ENCODE measurements around the gene TREML1.

The TREML1 gene

GRCh38 chr6:41177287-41177686 lies 23.1 kb upstream of the TREML1 start:
- DNase-seq: no peak

DNA sequence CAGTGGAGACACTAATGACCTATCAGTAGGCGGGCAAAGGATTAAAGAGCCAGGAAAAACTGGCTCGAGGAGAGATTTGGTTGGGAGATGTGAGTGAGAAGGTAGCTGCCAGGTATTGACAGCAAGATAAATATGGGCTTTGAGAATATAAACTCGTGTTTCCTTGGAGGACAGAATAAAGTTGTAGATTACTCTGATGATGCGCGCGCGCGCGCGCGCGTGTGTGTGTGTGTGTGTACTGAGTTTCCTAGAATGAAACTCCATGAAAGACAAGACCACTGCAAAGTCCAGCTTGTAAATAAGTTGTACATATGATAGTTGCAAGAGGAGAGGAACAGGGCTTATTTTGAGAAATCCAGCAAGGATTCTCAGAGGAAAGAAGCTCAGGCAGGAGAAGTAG lies 22.0 kb upstream of the TREML1 start:
- no peak for DNase-seq

DNA sequence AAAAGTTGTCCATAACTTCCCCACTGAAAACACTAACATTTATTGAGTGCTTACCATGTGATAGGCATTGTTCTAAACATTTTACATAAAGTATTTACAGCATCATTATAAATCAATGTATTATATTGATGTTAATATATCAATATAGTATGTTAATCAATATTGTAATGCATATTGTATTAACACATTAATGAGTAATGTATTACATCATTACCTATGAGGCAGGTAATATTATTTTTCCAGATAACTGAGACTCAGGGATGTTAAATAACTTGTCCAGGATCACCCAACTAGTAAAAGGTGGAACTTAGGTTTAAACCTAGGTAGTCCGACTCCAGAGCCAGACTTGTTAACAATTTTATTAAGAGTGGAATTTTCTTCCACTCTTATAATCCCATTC lies 20.9 kb upstream of the TREML1 start:
- DNase-seq: no peak

- DNase-seq: no peak
Observed at GRCh38 chr6:41174610-41175009, 20.5 kb upstream of the TREML1 start.

- no peak for DNase-seq
Observed at GRCh38 chr6:41171908-41172307, 17.8 kb upstream of the TREML1 start.

DNA sequence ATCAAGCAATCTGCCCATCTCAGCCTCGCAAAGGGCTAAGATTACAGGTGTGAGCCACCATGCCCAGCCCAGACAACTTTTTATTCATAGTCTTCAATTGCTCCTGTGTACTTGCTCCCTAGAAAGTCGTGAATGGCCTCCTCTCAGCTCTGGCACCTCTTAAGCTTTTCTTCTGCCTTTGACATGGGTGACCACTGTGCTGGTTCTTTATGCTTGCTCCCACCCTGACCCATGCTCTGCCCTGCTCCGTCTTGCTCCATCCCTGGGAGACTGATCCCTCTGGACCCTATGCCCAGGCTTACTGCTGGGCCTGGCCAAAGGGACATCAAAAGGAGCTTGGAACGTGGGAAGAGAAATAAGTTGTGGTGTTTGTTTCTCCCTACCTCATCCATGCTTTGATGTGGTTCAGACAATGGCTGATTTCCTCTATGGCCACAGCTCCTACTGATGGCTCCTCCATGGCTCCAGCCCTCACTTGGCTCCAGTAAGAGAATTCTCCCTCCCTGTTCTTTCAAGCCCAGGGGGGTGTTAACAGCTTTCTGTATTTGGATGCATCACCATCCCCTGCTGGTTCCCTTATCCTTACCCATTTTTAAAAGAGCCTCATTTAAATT lies 16.5 kb upstream of the TREML1 start:
- no peak for DNase-seq

GRCh38 chr6:41167173-41167963 lies 13.2 kb upstream of the TREML1 start:
- no peak for DNase-seq

DNA sequence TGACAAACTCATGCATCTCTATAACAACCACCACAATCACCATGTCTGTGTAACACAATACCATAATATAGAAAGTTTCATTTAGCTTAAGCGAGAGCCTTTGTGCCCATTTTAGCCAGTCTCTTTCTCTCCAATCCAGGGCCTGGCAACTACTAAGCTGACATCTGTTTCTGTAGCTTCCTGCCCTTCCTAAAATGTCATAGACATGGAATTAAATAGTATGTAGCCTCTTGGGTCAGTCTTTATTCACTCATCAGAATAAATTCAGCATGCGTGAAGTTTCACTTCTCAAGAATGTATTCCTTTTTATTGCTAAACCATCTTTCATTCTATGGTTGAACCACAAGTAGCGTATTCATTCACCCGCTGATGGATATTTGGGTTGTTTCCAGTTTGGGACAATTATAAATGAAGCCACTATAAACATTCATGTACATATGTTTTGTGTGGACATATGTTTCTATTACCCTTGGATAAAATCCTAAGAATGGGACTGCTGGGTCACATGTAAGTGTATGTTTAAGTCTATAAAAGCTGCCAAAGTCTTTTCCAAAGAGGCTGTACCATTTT lies 10.5 kb upstream of the TREML1 start:
- DNase-seq: no peak

DNA sequence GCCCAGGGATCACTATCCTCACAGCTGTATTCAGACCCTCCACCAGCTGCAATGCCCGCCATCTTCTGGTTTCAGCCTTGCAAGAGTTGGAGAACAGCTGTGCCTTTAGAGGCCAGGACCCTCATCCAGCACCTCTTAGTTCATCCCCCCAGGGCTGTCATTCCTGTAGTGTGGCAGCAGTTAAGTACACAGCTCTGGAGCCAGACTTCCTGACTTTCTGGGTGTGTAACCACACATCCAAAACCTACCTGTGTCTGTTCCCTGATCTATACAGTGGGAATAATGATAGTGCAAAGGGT lies 9.2 kb upstream of the TREML1 start:
- DNase-seq: no peak

GRCh38 chr6:41162687-41163418 lies 8.7 kb upstream of the TREML1 start, which contains the start of gene TREM2:
Gene TREM2, minus strand, starts transcription at chr6:41163116. Its CDS starts 34 bp downstream, at chr6:41163082.
- DNase-seq: no peak

- DNase-seq: no peak
Observed at GRCh38 chr6:41161851-41162552, 7.9 kb upstream of the TREML1 start.

DNA sequence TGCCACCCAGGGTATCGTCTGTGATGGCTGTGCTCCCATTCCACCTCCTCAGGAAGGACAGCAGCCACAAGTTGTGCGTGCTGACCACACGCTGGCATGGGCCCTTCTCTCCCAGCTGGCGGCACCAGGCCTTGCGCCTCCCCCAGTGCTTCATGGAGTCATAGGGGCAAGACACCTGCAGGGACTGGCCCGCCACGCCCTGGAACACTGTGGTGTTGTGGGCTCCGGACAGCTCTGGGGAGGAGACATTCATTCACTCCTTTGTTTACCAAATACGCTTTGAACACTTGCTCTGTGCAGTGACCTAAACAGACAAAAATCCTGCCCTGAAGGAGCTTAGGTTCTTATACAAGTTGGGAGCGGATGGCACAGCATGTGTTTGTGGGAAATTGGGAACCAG lies 7.2 kb upstream of the TREML1 start:
- DNase-seq: no peak

DNA sequence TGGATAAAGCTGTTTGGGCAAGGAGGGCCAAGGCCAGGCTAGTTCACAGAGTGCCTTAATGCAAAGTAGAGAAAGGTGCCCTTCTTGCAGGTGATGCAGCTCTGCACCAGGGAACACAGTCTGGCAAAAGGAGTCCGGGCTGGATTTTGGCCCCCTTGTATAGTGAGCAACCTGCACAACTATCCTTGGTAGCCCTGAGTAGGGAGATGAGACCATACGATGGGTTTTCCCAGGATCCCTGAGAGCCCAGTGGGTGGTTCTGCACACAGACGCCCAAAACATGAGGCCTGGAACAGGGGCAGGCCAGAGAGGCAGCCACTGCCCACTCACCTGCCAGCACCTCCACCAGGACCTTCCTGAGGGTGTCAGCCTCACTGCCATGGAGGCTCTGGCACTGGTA lies 6.8 kb upstream of the TREML1 start:
- DNase-seq: no peak

- no peak for DNase-seq
Observed at GRCh38 chr6:41159415-41160082, 5.4 kb upstream of the TREML1 start.

DNA sequence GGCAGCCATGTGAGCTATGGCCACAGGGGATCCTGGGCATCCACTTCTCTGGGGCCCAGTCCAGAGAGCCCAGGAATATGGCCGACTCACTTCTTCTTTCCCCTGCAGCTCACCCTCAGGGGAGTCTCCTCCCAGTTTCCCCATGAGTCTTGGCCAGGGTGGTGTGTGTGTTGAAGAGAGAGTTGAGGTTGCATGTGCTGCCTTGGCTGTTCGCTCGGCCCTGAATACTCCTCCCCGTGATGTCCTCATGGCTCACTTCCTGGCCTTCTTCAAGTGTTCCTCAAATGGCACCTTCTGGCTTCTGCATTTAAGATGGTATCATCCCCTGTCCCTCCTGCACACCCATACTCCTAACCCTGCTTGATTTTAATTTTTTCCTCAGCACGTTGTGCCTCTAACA lies 3.2 kb upstream of the TREML1 start:
- DNase-seq: no peak

DNA sequence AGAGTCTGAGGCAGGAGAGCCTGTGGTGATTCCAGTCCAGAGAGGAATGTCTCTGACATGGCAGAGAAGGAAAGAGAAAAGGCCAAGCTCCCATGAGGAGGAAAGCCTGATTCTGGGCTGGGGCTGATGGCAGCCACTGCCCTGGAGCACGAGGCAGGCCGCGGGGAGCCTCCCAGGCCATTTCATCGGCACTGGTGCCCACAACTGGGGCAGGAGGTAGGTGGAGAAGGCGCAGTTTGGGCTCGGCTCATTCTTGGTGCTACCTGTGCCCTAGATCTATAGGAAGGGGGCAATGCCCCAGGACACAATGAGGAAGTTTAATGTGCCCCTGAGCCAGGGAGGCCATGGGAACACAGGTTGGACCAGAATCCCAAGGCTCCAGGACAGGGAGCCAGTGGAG lies 2.6 kb upstream of the TREML1 start:
- DNase-seq: no peak

DNA sequence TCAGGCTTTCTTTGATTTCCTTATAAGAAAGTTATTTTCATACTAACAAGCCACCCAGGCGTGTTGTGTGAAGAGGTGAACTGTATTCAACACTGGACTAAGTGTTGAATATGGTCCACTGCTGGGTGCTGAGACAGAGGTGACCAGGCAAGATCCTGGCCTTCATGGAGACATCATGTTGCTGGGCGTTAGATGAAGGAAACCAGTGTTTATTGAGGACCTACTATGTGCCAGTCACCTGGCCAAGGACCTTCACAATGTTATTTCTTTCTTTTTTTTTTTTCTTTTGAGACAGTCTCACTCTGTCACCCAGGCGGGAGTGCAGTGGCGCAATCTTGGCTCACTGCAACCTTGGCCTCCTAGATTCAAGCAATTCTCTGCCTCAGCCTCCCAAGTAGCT lies 1.9 kb upstream of the TREML1 start:
- DNase-seq: no peak

GRCh38 chr6:41155132-41155805 lies 1.1 kb upstream of the TREML1 start:
- no peak for DNase-seq

DNA sequence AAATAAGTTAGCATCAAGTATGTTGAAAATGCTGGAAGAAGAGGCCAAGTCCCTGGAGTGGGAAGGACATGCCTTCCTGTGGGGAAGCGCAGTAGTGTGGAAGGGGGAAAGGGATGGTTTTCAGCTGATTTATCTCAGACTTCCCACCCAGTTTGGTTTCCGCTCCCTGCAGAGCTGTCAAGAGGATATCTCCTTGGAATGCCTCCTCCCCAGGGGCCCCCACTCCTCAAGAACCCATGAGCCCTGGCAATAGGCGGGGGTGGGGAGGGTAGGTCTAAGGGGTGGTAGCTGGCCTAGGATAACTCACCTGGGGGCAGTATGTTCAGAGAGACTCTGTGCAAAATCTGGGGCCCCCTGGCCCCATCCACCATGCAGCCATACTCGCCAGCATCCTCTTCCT lies 696 bp downstream of the TREML1 start:
- DNase-seq: no peak

DNA sequence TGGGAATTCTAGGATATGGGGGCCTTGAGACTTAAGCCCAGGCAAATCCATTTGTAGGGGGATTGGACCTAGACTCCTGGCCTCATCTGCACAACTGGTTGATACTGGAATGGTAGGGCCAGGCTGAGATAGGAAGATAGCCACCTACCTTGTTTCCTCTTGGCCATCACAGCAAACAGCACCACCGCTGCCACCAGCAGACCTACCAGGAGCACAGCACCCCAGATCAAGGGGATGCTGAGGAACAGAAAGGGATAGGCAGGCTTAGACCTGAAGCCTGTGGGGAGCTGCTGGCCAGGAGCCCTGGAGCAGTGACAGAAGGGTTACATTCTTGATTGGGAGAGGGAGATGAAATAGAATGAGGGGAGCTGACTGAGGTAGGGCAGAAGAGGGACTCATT lies 3.5 kb downstream of the TREML1 start:
- DNase-seq: no peak

DNA sequence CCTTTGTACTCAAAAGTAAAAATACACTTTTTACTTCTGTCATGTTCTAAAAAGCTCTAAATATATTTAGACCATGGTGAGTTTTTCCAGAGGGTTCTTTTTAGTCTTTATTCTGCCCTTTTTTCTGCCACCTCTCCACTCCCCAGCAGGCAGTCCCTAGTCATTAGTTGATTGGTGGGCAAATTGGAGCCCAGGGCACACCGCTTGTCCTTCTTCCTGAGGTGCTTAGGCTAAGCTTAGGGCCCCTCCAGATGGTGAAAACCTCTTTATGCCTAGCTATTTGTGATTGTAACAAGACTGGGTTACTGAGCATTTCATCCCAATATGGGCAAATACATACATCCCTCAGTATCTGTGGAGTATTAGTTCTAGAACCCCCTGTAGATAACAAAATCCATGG lies 6.2 kb downstream of the TREML1 start:
- DNase-seq: no peak

DNA sequence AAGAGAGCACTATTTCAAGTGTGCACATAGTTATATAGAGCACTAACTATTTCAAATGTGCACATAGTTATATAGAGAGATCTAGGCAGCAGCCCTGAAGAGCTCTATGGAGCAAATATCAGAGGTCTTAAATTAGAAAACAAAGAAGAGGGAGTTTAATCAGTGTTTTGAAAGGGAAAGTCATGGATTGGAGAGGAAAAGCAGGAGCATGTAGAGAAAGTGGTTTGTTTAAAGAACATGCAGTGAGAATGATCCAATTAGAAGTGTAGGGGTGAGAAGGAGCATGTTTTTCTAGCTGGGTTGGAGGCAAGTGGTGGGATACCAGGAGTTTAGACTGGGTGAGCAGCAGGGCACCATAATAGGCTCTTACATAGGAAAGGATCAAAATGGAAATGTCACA lies 17.2 kb downstream of the TREML1 start:
- no peak for DNase-seq
